ENCODE data around the gene SMAD2. TPM values are rescaled to one million over a fixed set of nuclear protein-coding genes. Genes with fewer than 3 reads are reported as not detected.

Gene SMAD2
- total and polyA plus RNA-seq, 9 of the 15 experiments (the other 6 are each of a cell fraction or from before 2014, with no cell fraction given), result 9.2 to 49.6 (median 33.7) TPM

DNA sequence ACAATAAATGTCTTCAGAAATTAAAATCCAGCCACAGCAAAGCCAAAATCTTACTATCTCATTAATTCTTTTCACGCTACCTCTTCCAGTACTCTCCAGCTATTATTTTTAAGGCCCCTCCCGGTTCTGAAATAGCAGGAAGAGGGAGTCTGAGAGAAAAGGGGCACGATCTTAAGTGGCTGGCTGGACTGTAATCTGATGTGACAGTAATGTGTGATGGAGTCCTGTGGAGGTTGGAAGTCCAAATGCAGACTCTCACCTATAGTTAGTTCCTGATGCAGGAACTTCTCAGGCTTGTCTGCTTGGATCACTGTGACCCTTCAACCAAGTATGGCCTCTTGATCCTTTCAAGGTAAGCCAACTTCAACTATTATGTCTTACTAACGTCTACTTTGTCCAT lies 43.2 kb downstream of the SMAD2 start (continued):
- TF ChIP-seq SAFB2 (IDR thresholded peaks at IDR 0.05; ENCODE audit: borderline replicate concordance, low read depth, low read length, severe bottlenecking) (no peak), CCNT2 (IDR thresholded peaks at IDR 0.05; ENCODE audit: borderline replicate concordance, extremely low read depth, insufficient read length, low read depth, low read length) (no peak), YY1 (IDR thresholded peaks at IDR 0.05; ENCODE audit: borderline replicate concordance in 1 of 3, control insufficient read depth in 1 of 3, extremely low read depth in 1 of 3, insufficient read depth in 3 of 3, insufficient read length in 1 of 3, insufficient replicate concordance in 2 of 3, low read depth in 1 of 3, low read length in 2 of 3) (no peak), NR4A1 (CRISPR knock-in tag; IDR thresholded peaks at IDR 0.05) (no peak), NR4A1 (tag; IDR thresholded peaks at IDR 0.05) (no peak), ILK (tag; IDR thresholded peaks at IDR 0.05; ENCODE audit: borderline replicate concordance, low read depth) (no peak), SLC30A9 (CRISPR knock-in tag; IDR thresholded peaks at IDR 0.05) (no peak), SRSF9 (IDR thresholded peaks at IDR 0.05; ENCODE audit: borderline replicate concordance, low read depth, low read length) (no peak), CREM (IDR thresholded peaks at IDR 0.05; ENCODE audit: low read depth) (no peak), CREB1 (IDR thresholded peaks at IDR 0.05) (no peak), CREB1 (CRISPR knock-in tag; IDR thresholded peaks at IDR 0.05) (no peak), ZNF124 (CRISPR knock-in tag; IDR thresholded peaks at IDR 0.05) (no peak)
- TF ChIP-seq, protein P1, sequence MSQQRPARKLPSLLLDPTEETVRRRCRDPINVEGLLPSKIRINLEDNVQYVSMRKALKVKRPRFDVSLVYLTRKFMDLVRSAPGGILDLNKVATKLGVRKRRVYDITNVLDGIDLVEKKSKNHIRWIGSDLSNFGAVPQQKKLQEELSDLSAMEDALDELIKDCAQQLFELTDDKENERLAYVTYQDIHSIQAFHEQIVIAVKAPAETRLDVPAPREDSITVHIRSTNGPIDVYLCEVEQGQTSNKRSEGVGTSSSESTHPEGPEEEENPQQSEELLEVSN (IDR thresholded peaks at IDR 0.05; ENCODE audit: borderline replicate concordance in 1 of 2, extremely low read depth in 1 of 2, insufficient read depth in 1 of 2, insufficient read length in 1 of 2, low read depth in 1 of 2, low read length in 1 of 2, poor library complexity in 1 of 2, severe bottlenecking in 1 of 2), result no peak
- TF ChIP-seq, protein P2, sequence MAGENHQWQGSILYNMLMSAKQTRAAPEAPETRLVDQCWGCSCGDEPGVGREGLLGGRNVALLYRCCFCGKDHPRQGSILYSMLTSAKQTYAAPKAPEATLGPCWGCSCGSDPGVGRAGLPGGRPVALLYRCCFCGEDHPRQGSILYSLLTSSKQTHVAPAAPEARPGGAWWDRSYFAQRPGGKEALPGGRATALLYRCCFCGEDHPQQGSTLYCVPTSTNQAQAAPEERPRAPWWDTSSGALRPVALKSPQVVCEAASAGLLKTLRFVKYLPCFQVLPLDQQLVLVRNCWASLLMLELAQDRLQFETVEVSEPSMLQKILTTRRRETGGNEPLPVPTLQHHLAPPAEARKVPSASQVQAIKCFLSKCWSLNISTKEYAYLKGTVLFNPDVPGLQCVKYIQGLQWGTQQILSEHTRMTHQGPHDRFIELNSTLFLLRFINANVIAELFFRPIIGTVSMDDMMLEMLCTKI (IDR thresholded peaks at IDR 0.05; ENCODE audit: partially characterized antibody), result no peak
